ENCODE data around the gene PDE11A. TPM values are rescaled to one million over a fixed set of nuclear protein-coding genes. Genes with fewer than 3 reads are reported as not detected.

PDE11A gene
- total and polyA plus RNA-seq, 9 donors, result 0.15 to 2.0 (median 0.42) TPM; not detected in 1

- 53 to 62% (median 53%) methylated on average over 3 of the region's 3 CpGs for whole genome bisulfite sequencing, 3 donors
- Histone ChIP-seq H3K27me3 (no peaks in the 10 kb centered on the region), H3K27ac (no peak overlapping the region), H3K9me3 (no peaks in the 10 kb centered on the region), H3K4me3 (no peak overlapping the region), H3K4me1 (ENCODE audit: insufficient read depth) (no peaks in the 10 kb centered on the region), H3K36me3 (no peaks in the 10 kb centered on the region)
- DNase-seq, result no peak
- intact Hi-C loops (cut with DNase I), result no loop called here
- TF ChIP-seq, protein P1, sequence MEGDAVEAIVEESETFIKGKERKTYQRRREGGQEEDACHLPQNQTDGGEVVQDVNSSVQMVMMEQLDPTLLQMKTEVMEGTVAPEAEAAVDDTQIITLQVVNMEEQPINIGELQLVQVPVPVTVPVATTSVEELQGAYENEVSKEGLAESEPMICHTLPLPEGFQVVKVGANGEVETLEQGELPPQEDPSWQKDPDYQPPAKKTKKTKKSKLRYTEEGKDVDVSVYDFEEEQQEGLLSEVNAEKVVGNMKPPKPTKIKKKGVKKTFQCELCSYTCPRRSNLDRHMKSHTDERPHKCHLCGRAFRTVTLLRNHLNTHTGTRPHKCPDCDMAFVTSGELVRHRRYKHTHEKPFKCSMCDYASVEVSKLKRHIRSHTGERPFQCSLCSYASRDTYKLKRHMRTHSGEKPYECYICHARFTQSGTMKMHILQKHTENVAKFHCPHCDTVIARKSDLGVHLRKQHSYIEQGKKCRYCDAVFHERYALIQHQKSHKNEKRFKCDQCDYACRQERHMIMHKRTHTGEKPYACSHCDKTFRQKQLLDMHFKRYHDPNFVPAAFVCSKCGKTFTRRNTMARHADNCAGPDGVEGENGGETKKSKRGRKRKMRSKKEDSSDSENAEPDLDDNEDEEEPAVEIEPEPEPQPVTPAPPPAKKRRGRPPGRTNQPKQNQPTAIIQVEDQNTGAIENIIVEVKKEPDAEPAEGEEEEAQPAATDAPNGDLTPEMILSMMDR (IDR thresholded peaks at IDR 0.05), result no peak
- TF ChIP-seq POLR2A (IDR thresholded peaks at IDR 0.05) (no peak), EP300 (IDR thresholded peaks at IDR 0.05) (no peak)
Observed at GRCh38 chr2:177869912-177870311, 202.7 kb downstream of the PDE11A start.

GRCh38 chr2:177869209-177869608 lies 203.4 kb downstream of the PDE11A start:
- no peaks in the 10 kb centered on the region for H3K4me1 ChIP-seq (ENCODE audit: insufficient read depth)
- H3K9me3 ChIP-seq, result no peaks in the 10 kb centered on the region
- H3K27me3 ChIP-seq, result no peaks in the 10 kb centered on the region
- H3K27ac ChIP-seq, result no peak overlapping the region
- WGBS, 3 donors, result 25 to 43% (median 36%) methylated on average over 3 of the region's 3 CpGs
- no peak for DNase-seq
- TF ChIP-seq EP300 (IDR thresholded peaks at IDR 0.05), result no peak
- TF ChIP-seq, protein P1 (IDR thresholded peaks at IDR 0.05), result no peak
- TF ChIP-seq POLR2A (IDR thresholded peaks at IDR 0.05), result no peak
- intact Hi-C loops (cut with DNase I), result no loop called here
- no peaks in the 10 kb centered on the region for H3K36me3 ChIP-seq
- no peak overlapping the region for H3K4me3 ChIP-seq

GRCh38 chr2:177868806-177869205 lies 203.8 kb downstream of the PDE11A start:
- Histone ChIP-seq H3K27me3 (no peaks in the 10 kb centered on the region), H3K9me3 (no peaks in the 10 kb centered on the region), H3K27ac (no peak overlapping the region), H3K4me3 (no peak overlapping the region), H3K36me3 (no peaks in the 10 kb centered on the region), H3K4me1 (ENCODE audit: insufficient read depth) (no peaks in the 10 kb centered on the region)
- no peak for DNase-seq
- intact Hi-C loops (cut with DNase I), result no loop called here
- no peak for TF ChIP-seq EP300 (IDR thresholded peaks at IDR 0.05)
- TF ChIP-seq, protein P1 (IDR thresholded peaks at IDR 0.05), result no peak

GRCh38 chr2:177857538-177857937 lies 215.0 kb downstream of the PDE11A start:
- Histone ChIP-seq H3K27ac (no peak overlapping the region), H3K9me3 (no peaks in the 10 kb centered on the region), H3K4me1 (ENCODE audit: insufficient read depth) (no peaks in the 10 kb centered on the region), H3K27me3 (no peaks in the 10 kb centered on the region), H3K4me3 (no peak overlapping the region), H3K36me3 (no peaks in the 10 kb centered on the region)
- TF ChIP-seq, protein P1 (IDR thresholded peaks at IDR 0.05), result no peak
- TF ChIP-seq POLR2A (IDR thresholded peaks at IDR 0.05), result no peak
- no peak for TF ChIP-seq EP300 (IDR thresholded peaks at IDR 0.05)
- intact Hi-C loops (cut with DNase I), result no loop called here
- 57 to 67% (median 60%) methylated on average over 1 of the region's 1 CpG for WGBS, 3 donors
- no peak for DNase-seq

- no peak for DNase-seq
- no peaks in the 10 kb centered on the region for H3K27me3 ChIP-seq
- no peak for TF ChIP-seq EP300 (IDR thresholded peaks at IDR 0.05)
- TF ChIP-seq, protein P1 (IDR thresholded peaks at IDR 0.05), result no peak
- no peak for TF ChIP-seq POLR2A (IDR thresholded peaks at IDR 0.05)
- intact Hi-C loops (cut with DNase I), result no loop called here
- no peaks in the 10 kb centered on the region for H3K4me1 ChIP-seq (ENCODE audit: insufficient read depth)
- H3K4me3 ChIP-seq, result no peak overlapping the region
- H3K27ac ChIP-seq, result no peak overlapping the region
- no peaks in the 10 kb centered on the region for H3K9me3 ChIP-seq
- H3K36me3 ChIP-seq, result no peaks in the 10 kb centered on the region
- 29 to 32% (median 30%) methylated on average over 1 of the region's 1 CpG for WGBS, 3 donors
Observed at GRCh38 chr2:177852389-177852788, 220.2 kb downstream of the PDE11A start.
